Fibroblast of peridontal ligament (primary cell): ENCODE data around the gene SKIC2.

Source experiments
- DNase-seq: peaks from one replicate; pipeline ENCODE4 v3.0.0-alpha.2; 2010; ENCODE audit errors: extremely low read depth

Gene SKIC2

DNA sequence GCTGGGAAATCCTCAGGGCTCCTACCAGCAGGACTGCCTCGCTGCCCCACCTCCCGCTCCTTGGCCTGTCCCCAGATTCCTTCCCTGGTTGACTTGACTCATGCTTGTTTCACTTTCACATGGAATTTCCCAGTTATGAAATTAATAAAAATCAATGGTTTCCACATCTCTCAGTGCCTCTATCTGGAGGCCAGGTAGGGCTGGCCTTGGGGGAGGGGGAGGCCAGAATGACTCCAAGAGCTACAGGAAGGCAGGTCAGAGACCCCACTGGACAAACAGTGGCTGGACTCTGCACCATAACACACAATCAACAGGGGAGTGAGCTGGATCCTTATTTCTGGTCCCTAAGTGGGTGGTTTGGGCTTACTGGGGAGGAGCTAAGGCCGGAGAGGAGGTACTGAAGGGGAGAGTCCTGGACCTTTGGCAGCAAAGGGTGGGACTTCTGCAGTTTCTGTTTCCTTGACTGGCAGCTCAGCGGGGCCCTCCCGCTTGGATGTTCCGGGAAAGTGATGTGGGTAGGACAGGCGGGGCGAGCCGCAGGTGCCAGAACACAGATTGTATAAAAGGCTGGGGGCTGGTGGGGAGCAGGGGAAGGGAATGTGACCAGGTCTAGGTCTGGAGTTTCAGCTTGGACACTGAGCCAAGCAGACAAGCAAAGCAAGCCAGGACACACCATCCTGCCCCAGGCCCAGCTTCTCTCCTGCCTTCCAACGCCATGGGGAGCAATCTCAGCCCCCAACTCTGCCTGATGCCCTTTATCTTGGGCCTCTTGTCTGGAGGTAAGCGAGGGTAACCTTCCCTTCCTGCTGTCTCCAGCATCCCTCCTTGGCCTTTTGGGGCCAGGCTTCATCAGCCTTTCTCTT is 13.2 kb upstream of the SKIC2 start, which contains the start of gene CFB:
TSS of gene CFB (plus strand) at position 589 of the 863 bp plus-strand sequence. CDS start at position 716, 127 bp downstream.
- peak; percentile 90 for DNase-seq

DNA sequence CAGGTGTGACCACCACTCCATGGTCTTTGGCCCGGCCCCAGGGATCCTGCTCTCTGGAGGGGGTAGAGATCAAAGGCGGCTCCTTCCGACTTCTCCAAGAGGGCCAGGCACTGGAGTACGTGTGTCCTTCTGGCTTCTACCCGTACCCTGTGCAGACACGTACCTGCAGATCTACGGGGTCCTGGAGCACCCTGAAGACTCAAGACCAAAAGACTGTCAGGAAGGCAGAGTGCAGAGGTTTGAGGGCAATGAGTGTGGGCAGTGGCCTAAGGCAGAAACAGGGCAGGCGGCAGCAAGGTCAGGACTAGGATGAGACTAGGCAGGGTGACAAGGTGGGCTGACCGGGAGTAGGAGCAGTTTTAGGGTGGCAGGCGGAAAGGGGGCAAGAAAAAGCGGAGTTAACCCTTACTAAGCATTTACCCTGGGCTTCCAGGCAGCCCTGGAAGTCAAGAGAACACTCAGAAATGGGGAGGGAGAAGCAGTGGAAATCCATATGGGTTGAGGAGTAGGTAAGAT is 12.5 kb upstream of the SKIC2 start:
- no peak for DNase-seq

DNA sequence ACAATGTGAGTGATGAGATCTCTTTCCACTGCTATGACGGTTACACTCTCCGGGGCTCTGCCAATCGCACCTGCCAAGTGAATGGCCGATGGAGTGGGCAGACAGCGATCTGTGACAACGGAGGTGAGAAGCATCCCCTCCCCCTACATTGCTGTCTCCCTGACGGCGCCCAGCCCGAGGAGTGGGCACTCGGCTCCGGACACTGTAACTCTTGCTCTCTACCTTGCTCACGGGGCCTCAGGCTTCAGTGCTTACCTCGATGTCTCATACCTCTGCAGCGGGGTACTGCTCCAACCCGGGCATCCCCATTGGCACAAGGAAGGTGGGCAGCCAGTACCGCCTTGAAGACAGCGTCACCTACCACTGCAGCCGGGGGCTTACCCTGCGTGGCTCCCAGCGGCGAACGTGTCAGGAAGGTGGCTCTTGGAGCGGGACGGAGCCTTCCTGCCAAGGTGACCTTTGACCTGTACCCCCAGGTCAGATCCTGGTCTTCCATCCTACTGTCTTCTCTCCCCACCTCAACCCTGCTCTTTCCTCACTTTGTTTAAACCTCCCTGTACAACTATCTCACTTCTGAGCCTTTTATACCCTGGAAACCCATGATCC is 11.8 kb upstream of the SKIC2 start:
- no peak for DNase-seq

DNA sequence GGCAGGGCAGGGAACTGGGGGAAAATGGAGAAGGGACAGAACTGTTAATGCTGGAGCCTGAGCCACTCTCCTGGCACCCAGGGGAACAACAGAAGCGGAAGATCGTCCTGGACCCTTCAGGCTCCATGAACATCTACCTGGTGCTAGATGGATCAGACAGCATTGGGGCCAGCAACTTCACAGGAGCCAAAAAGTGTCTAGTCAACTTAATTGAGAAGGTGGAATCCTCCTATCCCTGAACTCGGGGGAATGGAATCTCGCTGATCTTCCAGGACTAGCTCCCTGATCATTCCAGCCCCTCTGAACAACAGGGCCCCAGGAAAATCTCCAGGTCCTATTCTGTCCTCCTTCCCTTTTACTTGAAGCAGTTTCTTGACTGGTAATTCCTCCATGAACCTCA is 11.1 kb upstream of the SKIC2 start:
- no peak for DNase-seq

DNA sequence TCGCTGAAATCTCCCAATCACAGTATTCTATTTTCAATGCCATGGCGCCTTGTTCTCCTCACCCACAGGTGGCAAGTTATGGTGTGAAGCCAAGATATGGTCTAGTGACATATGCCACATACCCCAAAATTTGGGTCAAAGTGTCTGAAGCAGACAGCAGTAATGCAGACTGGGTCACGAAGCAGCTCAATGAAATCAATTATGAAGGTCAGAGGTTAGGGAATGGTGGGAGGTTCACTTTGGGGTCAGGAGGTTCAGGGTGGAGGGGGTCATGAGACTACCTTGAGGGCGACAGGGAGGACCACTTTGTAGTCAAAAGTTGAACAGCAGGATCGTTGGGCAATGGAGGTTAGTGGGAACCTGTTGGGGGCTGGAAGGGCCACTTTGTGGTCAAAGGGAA is 10.7 kb upstream of the SKIC2 start:
- no peak for DNase-seq

DNA sequence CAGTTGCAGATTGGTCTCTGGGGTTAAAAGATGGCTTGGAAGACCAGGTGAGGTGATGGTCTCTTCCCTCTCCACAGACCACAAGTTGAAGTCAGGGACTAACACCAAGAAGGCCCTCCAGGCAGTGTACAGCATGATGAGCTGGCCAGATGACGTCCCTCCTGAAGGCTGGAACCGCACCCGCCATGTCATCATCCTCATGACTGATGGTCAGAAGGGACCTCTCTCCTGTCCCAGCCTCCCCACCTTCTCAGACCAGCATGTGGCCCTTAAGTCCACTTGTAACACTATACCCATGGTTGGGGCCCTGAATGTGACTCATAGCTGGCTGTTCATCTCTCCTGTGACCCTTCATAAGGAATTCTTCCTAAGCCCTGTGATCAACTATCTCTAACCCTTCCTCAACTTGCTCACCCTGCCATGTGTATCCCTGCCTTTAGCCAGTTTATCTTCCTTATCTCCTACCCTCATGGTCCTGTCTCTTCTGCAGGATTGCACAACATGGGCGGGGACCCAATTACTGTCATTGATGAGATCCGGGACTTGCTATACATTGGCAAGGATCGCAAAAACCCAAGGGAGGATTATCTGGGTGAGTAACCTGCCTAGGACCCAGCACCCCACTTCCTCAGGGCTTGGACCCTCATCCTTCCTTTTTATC is 10.1 kb upstream of the SKIC2 start:
- peak; percentile 27 for DNase-seq

DNA sequence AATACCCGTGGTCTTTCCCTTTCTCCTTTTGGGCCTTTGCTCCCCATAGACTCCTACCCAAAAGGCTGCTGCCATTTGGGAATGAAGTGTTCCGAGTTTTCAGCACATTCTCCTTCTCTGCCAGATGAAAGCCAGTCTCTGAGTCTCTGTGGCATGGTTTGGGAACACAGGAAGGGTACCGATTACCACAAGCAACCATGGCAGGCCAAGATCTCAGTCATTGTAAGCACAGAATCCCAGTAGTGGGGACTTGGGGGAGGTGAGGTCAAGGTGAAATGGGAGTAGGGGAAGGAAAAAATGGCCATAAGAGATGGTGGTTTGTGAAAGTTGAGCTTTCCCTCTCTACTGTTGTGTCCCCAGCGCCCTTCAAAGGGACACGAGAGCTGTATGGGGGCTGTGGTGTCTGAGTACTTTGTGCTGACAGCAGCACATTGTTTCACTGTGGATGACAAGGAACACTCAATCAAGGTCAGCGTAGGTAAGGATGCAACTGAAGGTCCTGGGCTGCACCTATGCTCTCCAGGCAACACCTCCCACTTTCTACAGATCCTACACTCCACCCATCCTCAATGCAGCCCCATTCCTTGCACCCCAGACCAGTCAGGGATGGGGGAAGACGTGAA is 8.9 kb upstream of the SKIC2 start:
- no peak for DNase-seq

DNA sequence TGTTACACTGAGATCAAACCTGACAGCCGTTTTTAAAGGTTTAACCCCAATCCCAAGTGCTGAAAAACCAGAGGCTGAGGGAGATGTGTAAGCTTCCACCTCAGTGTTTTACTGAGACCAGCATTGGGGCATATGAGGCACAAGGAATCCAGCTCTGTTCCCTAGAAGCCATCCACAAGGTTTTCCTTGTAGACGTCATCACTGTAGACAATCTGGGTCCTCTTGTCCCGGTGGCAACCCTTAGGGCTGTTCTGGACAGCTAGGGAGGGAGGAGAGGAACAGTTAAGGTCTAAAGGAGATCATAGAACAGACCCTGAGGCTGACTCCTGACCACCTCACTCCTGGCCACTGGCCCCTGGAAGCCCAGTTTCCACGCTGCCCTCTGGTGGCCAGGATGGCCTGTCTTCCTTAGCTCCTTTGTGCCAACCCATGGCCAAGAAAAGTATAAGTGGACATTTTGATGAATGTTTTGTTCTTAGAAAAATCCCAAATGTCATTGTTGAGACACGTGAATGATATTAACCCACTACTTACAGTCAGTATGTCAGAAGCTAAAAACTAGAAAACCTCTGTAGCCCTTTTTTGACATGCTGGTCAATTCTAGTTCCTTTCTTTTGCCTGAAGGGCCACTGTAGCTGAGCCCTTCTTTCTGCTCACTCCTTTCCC is 6.7 kb upstream of the SKIC2 start:
- peak; percentile 74 for DNase-seq

DNA sequence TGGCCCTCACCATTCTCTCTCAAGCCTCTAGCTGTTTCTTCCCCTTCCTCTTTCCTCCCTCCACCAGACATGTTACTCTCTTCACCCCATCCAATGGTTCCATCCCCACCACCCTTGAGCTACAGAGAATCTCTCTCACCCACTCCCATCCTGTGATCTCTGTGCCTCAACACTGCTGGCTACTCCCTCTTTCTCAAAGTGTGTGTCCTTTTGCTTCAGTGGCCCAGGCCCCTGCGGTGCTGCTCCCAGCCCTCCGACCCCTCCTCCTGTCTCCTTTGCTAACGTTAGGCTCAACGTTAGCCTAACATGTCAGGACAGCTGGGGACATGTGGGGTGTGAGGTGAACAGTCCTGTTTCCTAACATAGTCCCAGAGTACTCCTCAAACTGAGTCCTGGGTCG is 6.1 kb upstream of the SKIC2 start:
- DNase-seq = no peak

DNA sequence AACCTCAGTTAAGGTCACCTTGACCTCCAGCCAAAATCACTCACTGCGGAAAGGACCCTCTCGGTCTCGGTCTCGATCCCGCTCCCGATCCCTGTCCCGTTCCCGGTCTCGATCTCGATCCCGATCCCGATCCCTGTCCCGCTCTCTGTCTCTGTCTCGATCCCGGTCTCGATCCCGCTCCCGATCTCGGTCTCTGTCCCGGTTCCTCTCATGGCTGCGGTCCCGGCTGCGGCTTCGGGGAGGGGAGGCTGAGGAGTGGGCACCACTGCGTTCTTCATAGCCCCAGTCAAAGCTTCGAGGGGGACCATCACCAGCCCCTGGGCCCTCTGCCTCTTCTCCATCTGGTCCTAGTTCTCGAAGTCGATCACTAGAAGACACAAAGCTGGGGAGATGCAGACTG is 4.5 kb upstream of the SKIC2 start:
- DNase-seq = no peak

DNA sequence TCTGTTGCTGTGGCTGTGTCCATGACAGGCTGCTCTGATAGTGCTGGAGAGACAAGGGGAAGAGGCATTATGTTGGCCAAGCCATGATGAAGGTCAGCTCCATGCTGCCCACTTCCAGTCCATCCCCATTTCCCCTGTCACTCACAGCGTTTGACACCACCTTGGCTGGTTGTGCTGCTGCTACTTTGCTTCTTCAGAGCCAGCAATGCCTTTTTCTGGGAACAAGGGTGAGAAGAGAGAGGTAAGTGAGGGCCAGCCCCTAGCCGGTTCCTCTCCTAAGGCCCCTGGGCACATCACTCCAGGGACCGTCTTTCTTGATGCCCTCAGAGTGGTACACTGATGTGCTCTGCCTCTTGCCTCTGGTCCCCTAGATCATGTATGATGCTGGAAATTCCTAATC is 2.2 kb upstream of the SKIC2 start:
- no peak for DNase-seq

DNA sequence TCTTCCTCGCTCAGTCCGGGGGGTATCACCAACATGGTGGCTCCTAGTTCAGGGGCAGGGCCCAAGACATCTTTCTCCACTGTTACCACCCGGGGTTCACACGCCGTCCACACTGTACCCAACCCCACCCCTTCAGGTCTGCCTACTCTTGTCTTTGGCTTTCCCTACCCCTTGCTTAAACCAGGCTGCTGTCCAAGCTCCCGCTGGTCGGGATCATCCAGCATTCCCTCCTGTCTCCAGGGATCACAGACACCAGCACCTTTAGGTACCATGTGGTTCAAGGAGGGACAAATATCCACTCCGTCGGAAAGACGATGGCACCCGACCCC is 599 bp upstream of the SKIC2 start:
- DNase-seq = no peak

DNA sequence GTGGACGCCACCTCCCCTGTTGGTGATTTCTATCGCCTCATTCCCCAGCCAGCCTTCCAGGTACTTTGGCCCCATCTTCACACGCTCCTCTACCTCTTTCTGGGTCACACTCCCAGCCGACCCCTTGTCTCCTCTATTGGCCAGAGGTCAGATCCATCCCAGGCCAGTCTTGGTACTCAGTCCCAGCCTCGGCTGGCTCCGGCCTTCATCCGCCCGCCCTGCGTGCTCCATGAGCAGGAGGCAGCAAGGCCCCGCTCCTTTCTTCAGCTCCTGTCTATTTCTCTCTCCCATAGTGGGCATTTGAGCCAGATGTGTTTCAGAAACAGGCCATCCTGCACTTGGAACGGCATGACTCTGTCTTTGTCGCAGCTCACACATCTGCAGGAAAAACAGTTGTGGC is 2.6 kb downstream of the SKIC2 start:
- no peak for DNase-seq

DNA sequence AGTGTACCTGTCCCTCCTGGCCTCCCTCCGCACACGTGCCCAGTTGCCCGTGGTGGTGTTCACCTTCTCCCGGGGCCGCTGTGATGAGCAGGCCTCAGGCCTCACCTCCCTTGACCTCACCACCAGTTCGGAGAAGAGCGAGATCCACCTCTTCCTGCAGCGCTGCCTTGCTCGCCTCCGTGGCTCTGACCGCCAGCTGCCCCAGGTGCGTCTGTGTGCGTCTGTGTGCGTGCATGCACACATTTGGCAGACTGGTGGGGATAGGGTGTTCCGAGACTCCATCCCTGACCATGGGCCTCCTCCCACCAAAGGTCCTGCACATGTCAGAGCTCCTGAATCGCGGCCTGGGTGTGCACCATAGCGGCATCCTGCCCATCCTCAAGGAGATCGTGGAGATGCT is 4.9 kb downstream of the SKIC2 start:
- no peak for DNase-seq

DNA sequence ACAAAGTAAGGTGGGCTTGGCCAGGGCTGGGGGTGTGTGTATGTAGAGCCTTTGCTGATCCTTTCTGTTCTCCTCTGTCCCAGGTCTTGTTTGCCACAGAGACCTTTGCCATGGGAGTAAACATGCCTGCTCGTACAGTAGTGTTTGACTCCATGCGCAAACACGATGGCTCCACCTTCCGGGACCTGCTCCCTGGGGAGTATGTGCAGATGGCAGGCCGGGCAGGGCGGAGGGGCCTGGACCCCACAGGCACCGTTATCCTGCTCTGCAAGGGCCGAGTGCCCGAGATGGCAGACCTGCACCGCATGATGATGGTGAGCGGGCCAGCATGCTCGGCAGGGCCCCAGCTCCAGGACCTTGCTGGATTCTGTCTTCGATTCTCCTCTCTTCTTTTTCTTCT is 6.7 kb downstream of the SKIC2 start:
- DNase-seq = no peak

DNA sequence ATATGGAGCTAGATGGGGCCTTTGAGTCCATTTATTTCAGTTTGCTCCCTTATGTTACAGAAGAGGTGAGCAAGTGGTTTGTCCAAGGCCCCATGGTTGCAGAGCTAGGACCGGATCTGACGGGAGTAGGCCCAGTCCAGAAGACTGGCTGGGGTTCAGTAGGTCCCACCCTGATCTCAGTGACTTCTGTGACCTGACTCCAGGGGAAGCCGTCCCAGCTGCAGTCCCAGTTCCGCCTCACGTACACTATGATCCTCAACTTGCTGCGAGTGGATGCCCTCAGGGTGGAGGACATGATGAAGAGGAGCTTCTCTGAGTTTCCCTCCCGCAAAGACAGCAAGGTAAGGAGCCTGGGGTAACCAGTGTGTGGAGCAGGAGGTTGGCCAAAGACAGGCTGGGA is 7.5 kb downstream of the SKIC2 start:
- DNase-seq = no peak

DNA sequence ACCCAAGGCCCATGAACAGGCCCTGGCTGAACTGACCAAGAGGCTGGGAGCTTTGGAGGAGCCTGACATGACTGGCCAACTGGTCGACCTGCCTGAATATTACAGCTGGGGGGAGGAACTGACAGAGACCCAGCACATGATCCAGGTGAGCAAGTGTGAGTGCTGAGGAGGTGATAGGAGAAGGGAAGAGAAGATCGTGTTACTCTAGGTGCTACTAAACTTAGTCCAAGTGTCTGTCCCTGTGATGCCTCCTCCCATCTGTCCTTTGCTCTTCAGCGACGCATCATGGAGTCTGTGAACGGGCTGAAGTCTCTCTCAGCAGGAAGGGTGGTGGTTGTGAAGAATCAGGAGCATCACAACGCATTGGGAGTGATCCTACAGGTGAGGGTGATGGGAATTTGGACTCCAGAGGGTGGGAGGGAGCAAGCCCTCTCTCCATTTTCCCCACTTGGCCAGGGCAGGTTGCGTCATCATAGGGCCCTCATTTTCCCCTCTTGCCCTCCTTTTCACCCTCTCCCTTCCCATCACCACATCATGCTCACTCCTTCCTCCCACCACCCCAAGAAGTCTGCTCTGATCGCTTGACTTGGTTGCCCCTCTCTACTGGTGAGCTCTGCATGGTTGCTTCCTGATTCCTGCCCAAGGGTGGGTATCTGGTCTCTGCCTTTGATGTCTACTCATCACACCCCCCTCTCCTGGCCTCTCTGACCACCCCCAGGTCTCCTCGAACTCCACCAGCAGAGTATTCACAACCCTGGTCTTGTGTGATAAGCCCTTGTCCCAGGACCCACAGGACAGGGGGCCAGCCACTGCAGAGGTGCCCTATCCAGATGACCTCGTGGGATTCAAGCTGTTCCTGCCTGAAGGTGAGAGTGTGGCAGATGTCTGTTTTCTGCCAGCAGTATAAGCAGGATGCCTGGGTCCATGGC is 8.3 kb downstream of the SKIC2 start:
- no peak for DNase-seq

DNA sequence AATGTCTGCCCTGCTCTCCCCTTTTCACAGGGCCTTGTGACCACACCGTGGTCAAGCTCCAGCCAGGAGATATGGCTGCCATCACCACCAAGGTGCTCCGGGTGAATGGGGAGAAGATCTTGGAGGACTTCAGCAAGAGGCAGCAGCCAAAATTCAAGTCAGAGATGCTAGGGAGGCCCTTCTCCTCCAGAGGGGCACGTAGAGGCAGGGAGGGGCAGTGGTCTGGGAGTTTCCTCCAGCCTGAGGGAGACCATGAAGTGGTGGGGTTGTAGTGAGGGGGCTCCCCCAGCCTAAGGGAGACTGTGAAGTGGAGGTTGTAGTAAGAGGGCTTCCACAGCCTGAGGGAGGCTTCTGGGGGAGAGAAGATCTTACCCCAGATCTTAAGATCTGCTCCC is 8.9 kb downstream of the SKIC2 start:
- no peak for DNase-seq

DNA sequence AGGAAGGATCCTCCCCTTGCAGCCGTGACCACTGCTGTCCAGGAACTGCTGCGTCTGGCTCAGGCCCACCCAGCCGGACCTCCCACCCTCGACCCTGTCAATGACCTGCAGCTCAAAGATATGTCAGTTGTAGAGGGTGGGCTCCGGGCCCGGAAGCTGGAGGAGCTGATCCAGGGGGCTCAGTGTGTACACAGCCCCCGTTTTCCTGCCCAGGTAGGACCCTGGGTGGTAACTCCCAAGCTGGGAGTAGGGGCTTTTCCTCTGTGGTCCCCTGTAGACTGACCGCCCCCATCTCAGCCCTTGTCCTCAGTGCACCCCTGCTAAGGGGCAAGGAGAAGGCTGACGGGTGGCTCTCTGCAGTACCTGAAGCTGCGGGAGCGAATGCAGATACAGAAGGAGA is 9.4 kb downstream of the SKIC2 start:
- no peak for DNase-seq

DNA sequence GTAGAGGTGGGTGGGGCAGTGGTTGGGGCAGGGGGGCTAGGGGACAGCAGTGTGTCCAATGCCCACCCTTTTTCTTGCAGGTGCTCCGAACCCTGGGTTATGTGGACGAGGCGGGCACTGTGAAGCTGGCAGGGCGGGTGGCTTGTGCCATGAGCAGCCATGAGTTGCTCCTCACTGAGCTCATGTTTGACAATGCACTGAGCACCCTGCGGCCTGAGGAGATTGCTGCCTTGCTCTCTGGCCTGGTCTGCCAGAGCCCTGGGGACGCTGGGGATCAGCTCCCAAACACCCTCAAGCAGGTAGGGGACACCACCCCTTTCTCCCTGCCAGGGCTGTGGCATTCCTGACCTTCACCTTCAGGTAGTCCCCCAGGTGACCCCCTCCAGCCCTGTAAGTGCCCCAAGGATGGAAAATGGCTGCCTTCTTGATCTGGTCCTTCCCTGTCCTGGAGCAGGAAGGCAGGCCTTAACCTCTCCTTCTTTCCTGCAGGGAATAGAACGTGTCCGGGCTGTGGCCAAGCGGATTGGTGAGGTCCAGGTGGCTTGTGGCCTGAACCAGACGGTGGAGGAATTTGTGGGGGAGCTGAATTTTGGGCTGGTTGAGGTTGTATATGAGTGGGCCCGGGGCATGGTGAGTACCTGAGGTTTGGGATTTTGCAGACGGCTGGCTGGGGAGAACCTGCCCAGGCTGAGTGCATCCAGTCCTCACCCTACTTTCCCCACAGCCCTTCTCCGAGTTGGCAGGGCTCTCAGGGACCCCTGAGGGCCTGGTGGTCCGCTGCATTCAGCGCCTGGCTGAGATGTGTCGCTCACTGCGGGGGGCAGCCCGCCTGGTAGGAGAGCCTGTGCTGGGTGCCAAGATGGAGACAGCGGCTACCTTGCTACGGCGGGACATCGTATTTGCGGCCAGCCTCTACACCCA is 10.1 kb downstream of the SKIC2 start:
- no peak for DNase-seq
